HG02610 (cell line): ENCODE measurements around the gene STRIP1.
"Not testable (repeated sequence)": the region's sequence is repeated elsewhere in the genome, so short reads cannot be mapped to it uniquely, and the experiment has no call there.

Experiments used
- ATAC-seq: cut with Tn5 transposase; IDR thresholded peaks from one replicate; pipeline ENCODE4 v1.9.1; 2021; ENCODE audit warnings: mild to moderate bottlenecking, moderate library complexity; ENCODE audit not compliant: unreplicated experiment

The STRIP1 gene

DNA sequence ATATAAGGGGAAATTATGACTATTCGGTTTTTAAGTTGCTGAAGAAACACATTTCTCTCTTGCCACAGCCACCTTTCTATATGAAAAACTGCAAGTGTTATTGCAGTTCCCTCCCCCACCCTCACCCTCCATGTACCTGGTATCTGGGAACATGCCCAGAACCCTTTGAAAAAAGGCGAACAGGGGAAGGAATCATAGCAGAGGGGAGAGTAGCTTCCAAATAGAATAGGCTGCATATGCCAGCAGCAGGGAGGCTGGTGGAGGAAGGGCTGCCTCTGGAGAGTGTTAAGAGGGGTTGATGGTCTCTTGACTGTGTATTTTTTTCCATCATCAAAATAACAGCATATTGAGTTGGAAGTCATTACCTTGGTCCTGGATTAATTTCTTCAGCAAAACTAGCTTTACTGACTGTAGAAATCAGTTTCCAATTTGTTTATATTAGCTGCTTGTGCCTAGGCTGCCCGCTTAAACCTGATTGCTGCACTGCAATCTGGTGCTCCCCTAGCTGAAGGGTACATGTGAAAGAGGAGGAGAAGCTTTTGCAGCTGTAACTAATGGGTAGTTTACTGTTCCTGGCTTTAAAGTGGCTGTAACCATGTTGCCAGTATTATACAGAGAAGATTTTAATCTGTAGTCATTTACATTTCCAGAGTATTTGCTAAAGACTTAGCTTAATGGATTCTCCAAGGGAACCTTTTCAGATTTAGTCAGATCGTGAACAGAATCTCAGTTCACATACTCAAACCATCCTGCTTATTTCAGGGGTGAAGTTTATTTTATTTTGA is 27.2 kb upstream of the STRIP1 start:
- ATAC-seq = no peak

GRCh38 chr1:110008971-110009565 is 25.4 kb upstream of the STRIP1 start:
- no peak for ATAC-seq

DNA sequence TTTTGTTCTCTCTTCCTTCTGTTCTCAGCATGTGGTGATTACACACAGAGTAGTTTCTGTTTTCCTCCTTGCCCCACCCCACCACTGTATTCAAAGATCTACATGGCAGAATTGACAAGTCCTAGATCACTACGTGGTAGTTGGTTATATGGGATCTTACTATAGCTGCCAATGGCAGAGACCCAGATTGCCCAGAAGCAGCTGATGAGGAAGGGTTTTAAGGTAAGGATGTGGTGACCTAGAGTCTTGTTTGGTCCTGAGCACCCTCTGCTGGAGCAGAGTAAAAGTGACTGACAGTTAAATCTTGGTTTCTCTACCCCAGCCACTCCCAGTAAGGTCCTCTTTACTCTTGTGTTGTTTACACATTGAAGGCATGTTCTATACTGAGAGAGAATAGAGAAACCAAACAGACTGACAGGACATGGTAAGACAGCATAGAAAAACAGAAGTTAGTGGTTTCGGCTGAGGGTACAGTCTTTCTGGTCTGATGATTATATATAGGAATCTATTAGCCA is 22.8 kb upstream of the STRIP1 start:
- ATAC-seq = peak; percentile 97

DNA sequence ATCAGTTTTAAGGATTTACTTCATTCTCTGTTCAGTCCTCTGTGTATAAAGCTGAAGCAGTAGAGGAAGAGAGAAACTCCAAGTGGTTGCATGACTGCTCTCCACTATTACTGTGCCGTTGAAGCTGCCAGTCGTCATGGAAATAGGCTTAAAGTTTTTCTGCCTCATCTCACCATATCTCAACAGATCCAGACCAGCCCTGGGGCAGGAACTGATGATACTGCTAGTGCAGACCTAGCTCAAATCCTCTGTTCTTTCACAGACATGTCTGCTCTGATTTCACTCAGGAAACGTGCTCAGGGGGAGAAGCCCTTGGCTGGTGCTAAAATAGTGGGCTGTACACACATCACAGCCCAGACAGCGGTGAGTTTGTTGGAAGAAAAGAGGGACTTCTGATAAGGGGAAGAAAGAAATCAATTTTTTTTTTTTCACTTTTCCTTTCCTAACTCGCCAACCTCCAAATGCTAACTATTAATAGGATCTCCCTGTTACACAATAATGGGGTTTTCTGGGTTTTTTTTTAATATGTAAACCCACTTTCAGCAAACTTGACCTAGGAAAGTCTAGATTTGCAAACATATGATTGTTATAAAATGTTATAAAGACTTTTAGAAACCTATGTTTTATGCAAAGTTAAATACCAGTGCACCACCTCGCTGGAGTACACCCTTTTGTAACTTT is 22.2 kb upstream of the STRIP1 start:
- peak; percentile 64 for ATAC-seq

DNA sequence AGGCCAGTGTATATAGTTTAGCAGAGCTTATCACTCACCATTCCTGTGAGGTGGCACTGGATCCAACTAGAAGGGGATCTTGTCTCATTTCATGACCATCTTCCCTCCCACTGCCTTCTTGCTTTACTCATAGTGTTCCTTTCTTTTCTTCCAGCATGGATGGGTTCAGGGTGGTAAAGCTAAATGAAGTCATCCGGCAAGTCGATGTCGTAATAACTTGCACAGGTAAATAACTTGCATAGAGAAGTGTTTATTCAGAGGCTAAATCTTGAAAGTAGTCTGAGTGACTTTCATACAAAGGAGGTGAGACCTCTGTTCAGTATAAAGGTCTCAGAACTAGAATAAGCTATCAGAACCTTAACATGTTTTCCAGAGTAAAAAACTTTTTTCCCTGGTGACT is 16.6 kb upstream of the STRIP1 start:
- no peak for ATAC-seq

DNA sequence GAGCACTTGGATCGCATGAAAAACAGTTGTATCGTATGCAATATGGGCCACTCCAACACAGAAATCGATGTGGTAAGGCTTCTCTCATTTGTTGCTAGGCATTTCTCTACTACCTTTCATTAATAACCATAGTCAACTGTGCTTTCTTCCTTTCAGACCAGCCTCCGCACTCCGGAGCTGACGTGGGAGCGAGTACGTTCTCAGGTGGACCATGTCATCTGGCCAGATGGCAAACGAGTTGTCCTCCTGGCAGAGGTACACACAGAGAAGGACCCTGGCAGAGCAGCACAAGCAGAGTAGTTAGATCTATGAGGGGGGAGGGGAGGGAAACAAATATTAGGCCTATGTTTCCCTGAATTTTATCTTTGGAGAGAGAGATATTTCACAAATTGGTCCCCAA is 16.0 kb upstream of the STRIP1 start:
- ATAC-seq = no peak

DNA sequence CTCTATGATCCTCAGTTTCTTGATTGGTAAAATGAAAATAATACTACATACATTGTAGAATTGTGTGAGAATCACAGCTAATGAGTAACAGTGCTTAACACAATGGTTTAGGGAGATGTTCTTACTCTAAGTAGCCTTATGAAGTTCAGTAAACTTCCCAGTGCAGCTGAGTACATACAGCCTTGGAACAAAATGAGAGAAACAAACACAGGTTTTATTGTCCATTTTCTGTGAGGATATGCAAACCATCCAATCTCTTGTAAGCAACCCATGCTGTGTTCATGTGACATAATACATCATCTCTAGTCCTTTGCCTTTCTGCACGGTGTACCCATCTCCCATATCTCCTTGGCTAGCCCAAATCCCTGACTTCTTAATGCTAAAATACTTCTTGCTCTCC is 14.7 kb upstream of the STRIP1 start:
- no peak for ATAC-seq

GRCh38 chr1:110021285-110021684 is 13.1 kb upstream of the STRIP1 start:
- no peak for ATAC-seq

DNA sequence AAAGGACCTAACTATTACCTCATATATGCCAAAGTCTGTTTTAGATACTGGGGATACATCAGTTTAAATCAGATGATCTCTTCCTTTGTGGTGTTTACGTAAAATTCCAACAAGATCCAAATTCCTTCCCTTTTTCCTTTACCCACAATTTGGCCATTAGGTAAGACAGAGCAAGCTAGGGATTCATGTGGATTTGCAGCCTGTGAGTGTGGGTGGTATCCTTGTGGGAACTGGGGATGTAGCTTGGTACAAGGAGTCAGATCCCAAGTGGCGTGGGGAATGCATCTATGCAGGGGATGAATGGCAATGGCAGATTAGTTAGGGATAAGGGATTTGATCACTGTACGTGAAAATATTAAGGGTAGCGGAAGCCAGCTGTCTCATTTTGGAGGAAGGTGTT is 9.8 kb upstream of the STRIP1 start:
- ATAC-seq = no peak

DNA sequence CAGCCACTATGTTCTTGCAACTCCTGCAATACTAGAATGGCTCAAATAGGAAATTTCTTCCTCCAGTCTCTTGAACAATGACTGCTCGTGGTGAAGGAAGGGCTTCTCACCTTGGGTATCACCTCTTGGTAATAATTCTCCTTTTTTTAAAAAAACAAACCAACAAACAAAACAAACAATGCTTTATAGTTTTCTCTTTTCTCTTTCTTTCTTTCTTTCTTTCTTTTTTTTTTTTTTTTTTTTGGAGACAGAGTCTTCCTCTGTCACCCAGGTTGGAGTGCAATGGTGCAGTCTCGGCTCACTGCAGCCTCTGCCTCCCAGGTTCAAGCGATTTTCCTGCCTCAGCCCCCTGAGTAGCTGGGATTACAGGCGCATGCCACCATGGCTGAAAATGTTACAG is 3.7 kb upstream of the STRIP1 start:
- not testable (repeated sequence) for ATAC-seq

- ATAC-seq = no peak
Measured at GRCh38 chr1:110032327-110032726, 2.1 kb upstream of the STRIP1 start.

DNA sequence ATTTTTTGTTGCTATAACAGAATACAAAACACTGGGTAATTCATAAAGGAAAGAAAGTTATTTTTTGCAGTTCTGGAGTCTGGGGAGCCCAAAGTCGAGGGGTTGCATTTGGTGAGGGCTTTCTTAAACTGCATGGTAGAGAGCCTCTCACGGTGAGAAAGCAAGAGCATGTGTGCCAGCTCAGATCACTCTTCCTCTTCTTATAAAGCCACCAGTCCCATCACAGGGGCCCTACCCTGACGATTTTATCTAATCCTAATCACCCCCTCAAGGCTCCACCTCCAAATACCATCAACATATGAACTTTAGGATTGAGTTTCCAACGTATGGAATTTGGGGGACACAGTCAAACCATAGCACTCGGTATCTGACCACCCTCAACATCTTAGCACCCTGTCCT is 1.0 kb upstream of the STRIP1 start:
- ATAC-seq = no peak

GRCh38 chr1:110034040-110034450 is 379 bp upstream of the STRIP1 start:
- no peak for ATAC-seq

GRCh38 chr1:110035236-110035752 is 870 bp downstream of the STRIP1 start:
- no peak for ATAC-seq

DNA sequence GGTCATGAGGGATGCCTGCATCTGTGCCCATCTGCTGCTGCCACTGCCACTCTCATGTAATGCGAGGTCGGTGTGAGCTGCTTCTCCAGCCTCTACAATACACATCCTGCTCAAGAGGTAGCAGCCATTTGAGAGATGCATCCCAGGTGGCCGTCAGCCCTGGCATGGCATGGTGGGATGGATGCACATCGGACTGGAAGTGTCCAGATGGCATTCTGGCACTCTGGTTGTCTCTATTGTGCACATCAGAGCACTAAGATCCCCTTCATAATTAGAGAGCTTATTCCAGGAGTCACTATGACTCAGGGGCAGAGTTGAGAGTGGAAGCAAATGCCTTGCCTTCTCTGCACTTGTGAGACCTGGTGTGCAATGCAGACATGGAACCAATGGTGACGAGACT is 3.8 kb downstream of the STRIP1 start:
- no peak for ATAC-seq

- no peak for ATAC-seq
Measured at GRCh38 chr1:110039641-110040040, 5.2 kb downstream of the STRIP1 start.

DNA sequence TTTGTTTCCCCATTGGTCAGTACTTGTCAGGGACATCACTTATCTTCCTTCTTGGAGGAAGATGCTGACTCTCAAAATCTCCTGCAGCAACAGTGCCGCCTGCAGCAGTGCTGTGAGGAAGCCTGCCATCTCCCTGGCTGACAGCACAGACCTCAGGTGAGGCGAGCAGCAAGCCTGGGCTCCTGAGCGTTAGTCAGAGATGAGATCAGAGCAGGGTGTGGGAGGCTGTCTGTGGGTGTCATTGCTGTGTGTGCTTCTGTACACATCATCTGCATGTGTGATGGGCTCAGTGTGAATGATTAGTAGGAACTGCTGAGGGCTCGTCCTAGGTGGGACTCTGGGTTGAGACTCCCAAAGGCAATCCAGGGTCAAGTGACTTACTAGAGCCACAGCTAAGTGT is 6.1 kb downstream of the STRIP1 start:
- no peak for ATAC-seq

DNA sequence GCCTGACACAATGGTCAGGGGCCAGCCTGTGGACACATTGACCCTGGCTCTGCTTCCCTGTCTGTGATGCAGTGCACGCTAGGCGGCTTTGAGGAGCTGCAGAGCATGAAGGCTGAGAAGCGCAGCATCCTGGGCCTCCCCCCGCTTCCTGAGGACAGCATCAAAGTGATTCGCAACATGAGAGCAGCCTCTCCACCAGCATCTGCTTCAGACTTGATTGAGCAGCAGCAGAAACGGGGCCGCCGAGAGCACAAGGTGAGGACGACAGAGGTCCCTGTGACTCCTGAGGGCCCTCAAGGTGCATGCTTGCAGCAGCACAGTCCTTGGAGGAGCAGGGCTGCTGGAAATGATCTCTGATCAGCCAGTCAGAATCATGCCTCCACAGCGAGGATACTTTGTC is 8.6 kb downstream of the STRIP1 start:
- ATAC-seq = no peak

DNA sequence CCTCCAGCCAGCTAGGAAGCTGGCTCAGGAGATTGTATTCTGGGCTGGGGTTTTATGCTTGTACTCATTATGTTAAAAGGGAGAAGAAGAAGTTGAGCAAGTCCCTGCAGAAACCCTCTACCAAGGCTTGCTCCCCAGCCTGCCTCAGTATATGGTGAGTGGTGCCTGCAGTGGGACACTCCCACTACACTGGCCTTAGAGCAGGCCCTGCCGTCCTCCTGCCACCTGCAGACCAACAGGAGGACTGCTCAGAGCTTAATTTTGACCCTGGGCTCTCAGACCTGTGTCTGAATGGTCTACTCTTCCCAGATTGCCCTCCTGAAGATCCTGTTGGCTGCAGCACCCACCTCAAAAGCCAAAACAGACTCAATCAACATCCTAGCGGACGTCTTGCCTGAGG is 13.0 kb downstream of the STRIP1 start:
- ATAC-seq = no peak

GRCh38 chr1:110048240-110048639 is 13.8 kb downstream of the STRIP1 start:
- no peak for ATAC-seq

- ATAC-seq = no peak
Measured at GRCh38 chr1:110048923-110049601, 14.6 kb downstream of the STRIP1 start.
